CD4-positive, alpha-beta memory T cell (primary cell): ENCODE results near the gene RPS21. TPM values are rescaled to one million over a fixed set of nuclear protein-coding genes. Genes with fewer than 3 reads are reported as not detected.
"Not testable (repeated sequence)": the region's sequence is repeated elsewhere in the genome, so short reads cannot be mapped to it uniquely, and the experiment has no call there.

ENCODE experiments used
- CTCF ChIA-PET: fragments of 350-600 bp; sonication (Branson Sonifier 250); formaldehyde crosslinking; loops from one replicate; lab custom pipeline; 2021; ENCODE audit warnings: inconsistent platforms; ENCODE audit not compliant: partially characterized antibody; lab: Charles Lee
- POLR2A ChIA-PET: fragments of 350-600 bp; sonication (Branson Sonifier 250); formaldehyde crosslinking; loops from one replicate; lab custom pipeline; 2021; ENCODE audit not compliant: partially characterized antibody; lab: Charles Lee
- DNase-seq, 5 donors: peaks; one replicate each; pipeline versions ENCODE4 v3.0.0 to v3.0.0-alpha.2; 2020 to 2022; ENCODE audit warnings: mixed read lengths in 1 of 5
- H3K27ac ChIP-seq: one replicate; pipeline ENCODE4 v1.7.0; 2013; ENCODE audit warnings: low read depth, low read length
- H3K27me3 ChIP-seq: 2 replicates; pipeline ENCODE4 v1.7.0; 2013; ENCODE audit warnings: mild to moderate bottlenecking, low read length, moderate library complexity; ENCODE audit not compliant: insufficient read depth
- H3K36me3 ChIP-seq: 2 replicates; pipeline ENCODE4 v1.7.0; 2013; ENCODE audit warnings: mild to moderate bottlenecking, low read length, moderate library complexity; ENCODE audit not compliant: insufficient read depth
- H3K4me1 ChIP-seq: 2 replicates; pipeline ENCODE4 v1.7.0; 2013; ENCODE audit warnings: mild to moderate bottlenecking, low read length, moderate library complexity; ENCODE audit not compliant: insufficient read depth
- H3K4me3 ChIP-seq, 2 donors: one replicate each; pipeline ENCODE4 v1.7.0; 2013; ENCODE audit warnings: low read length in 2 of 2, mild to moderate bottlenecking in 1 of 2
- H3K9me3 ChIP-seq, 2 donors: one replicate each; pipeline ENCODE4 v1.7.0; 2013; ENCODE audit warnings: low read length in 2 of 2, control low read depth in 1 of 2; ENCODE audit not compliant: control insufficient read depth in 1 of 2
- H3K27ac Mint-ChIP-seq, 7 donors: one replicate each; pipeline ENCODE4 v1.8.0; 2020 to 2021; ENCODE audit warnings: mixed read lengths in 7 of 7, mild to moderate bottlenecking in 6 of 7, inconsistent platforms in 3 of 7, moderate library complexity in 3 of 7
- H3K27me3 Mint-ChIP-seq, 2 donors: one replicate each; pipeline ENCODE4 v1.8.0; 2020 to 2021; ENCODE audit warnings: mixed read lengths in 2 of 2
- H3K36me3 Mint-ChIP-seq, 2 donors: one replicate each; pipeline ENCODE4 v1.8.0; 2020 to 2021; ENCODE audit warnings: mixed read lengths in 2 of 2, inconsistent platforms in 1 of 2, mild to moderate bottlenecking in 1 of 2
- H3K4me1 Mint-ChIP-seq, 4 donors: one replicate each; pipeline ENCODE4 v1.8.0; 2020 to 2021; ENCODE audit warnings: mixed read lengths in 4 of 4, mild to moderate bottlenecking in 1 of 4
- H3K4me3 Mint-ChIP-seq, 8 donors: one replicate each; pipeline ENCODE4 v1.8.0; 2020 to 2021; ENCODE audit warnings: mixed read lengths in 8 of 8, mild to moderate bottlenecking in 7 of 8, moderate library complexity in 6 of 8, inconsistent platforms in 3 of 8
- H3K9me3 Mint-ChIP-seq, 8 donors: one replicate each; pipeline ENCODE4 v1.8.0; 2020 to 2021; ENCODE audit warnings: mixed read lengths in 8 of 8, mild to moderate bottlenecking in 5 of 8, inconsistent platforms in 3 of 8, moderate library complexity in 1 of 8
- intact Hi-C: fragments of 100-400 bp; cut with micrococcal nuclease; formaldehyde crosslinking; loops from one replicate; pipeline ENCODE4 v1.15.1; 2023
- polyA plus RNA-seq, 2 donors: library from polyadenylated mRNA; unstranded; fragments of 300-500 nt; fragmentation: Illumina TruSeq; gene quantifications; one replicate each; pipeline ENCODE4 v1.2.3, GENCODE V29; 2021
- total RNA-seq, 2 experiments: library from RNA; stranded (reverse); gene quantifications; one replicate each; pipeline ENCODE4 v1.2.3, GENCODE V29; 2021

Gene RPS21
- total and polyA plus RNA-seq, 4 experiments from 2014 or later: 1,968 to 3,368 (median 2,948) TPM

GRCh38 chr20:62425281-62426058 lies 38.6 kb downstream of the RPS21 start:
- no peak overlapping the region for H3K27ac ChIP-seq
- no peak overlapping the region for H3K4me3 ChIP-seq
- DNase-seq: no peak
- Mint-ChIP-seq H3K4me3 (no peak overlapping the region), H3K9me3 (peaks cover 0 to 4% (median 0%) of the 10 kb centered on the region in 8 donors), H3K4me1 (peaks cover 0 to 2% (median 0%) of the 10 kb centered on the region in 4 donors), H3K27ac (peak overlapping the region in 1 of 7 donors; percentile 81), H3K36me3 (no peaks in the 10 kb centered on the region), H3K27me3 (peaks cover 3% of the 10 kb centered on the region in 2 donors)
- ChIA-PET CTCF (no interaction called here), POLR2A (no interaction called here)
- H3K9me3 ChIP-seq: no peaks in the 10 kb centered on the region
- H3K36me3 ChIP-seq: no peaks in the 10 kb centered on the region
- no peaks in the 10 kb centered on the region for H3K27me3 ChIP-seq
- no peaks in the 10 kb centered on the region for H3K4me1 ChIP-seq
- intact Hi-C loops: no loop called here

- intact Hi-C loops: not testable (repeated sequence)
Observed at GRCh38 chr20:62426059-62426348, 39.1 kb downstream of the RPS21 start.

DNA sequence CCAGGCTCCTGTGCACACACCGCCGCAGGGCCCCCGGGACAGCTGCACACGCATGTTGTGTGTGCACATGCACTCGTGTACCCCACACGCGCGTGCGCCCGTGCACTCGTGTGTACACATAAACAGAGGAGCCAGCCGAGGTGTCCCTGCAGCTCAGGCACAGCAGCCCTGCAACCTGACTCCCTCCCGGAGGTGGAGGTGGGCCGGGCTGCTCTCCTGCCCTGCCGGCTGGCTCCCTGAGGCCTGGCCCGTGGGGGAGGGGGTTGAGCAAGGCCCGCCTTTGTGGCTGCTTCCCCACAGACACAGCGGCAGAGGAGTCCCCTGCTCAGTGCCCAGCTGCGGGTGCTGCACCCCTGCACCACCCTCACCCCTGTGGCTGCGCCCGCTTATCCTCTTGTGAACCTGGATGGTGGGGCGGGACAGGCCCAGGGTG lies 39.8 kb downstream of the RPS21 start:
- ChIA-PET CTCF (no interaction called here), POLR2A (no interaction called here)
- Mint-ChIP-seq H3K27me3 (peaks cover 3 to 12% of the 10 kb centered on the region in 2 donors), H3K27ac (no peak overlapping the region), H3K4me3 (no peak overlapping the region), H3K9me3 (peaks cover 0 to 3% (median 0%) of the 10 kb centered on the region in 8 donors), H3K4me1 (peaks cover 0 to 2% (median 0%) of the 10 kb centered on the region in 4 donors), H3K36me3 (no peaks in the 10 kb centered on the region)
- no peaks in the 10 kb centered on the region for H3K4me1 ChIP-seq
- H3K36me3 ChIP-seq: no peaks in the 10 kb centered on the region
- intact Hi-C loops: no loop called here
- DNase-seq: no peak
- no peak overlapping the region for H3K27ac ChIP-seq
- H3K27me3 ChIP-seq: no peaks in the 10 kb centered on the region
- H3K9me3 ChIP-seq: no peaks in the 10 kb centered on the region
- no peak overlapping the region for H3K4me3 ChIP-seq

More at GRCh38 chr20:62426059-62426348, 39.1 kb downstream of the RPS21 start:
- H3K9me3 Mint-ChIP-seq, POLR2A ChIA-PET, H3K4me1 ChIP-seq, DNase-seq, CTCF ChIA-PET, H3K36me3 Mint-ChIP-seq, H3K27me3 ChIP-seq, H3K27me3 Mint-ChIP-seq, H3K27ac ChIP-seq, H3K36me3 ChIP-seq, H3K4me3 ChIP-seq, H3K4me3 Mint-ChIP-seq, H3K27ac Mint-ChIP-seq, H3K9me3 ChIP-seq, H3K4me1 Mint-ChIP-seq: not testable (repeated sequence)

- no peaks in the 10 kb centered on the region for H3K27me3 ChIP-seq
- H3K4me3 ChIP-seq: no peak within 1 kb of the TSS
- H3K4me1 ChIP-seq: no peaks in the 10 kb centered on the region
- H3K27ac ChIP-seq: no peak within 1 kb of the TSS
- Mint-ChIP-seq H3K27ac (no peak within 1 kb of the TSS), H3K4me3 (no peak within 1 kb of the TSS), H3K9me3 (peaks cover 0 to 3% (median 0%) of the 10 kb centered on the region in 8 donors), H3K27me3 (peaks cover 4 to 12% of the 10 kb centered on the region in 2 donors), H3K36me3 (no peaks in the 10 kb centered on the region), H3K4me1 (peaks cover 0 to 2% (median 0%) of the 10 kb centered on the region in 4 donors)
- no peak for DNase-seq
- CTCF ChIA-PET: no interaction called here
- H3K36me3 ChIP-seq: no peaks in the 10 kb centered on the region
- POLR2A ChIA-PET: no interaction called here
- intact Hi-C loops: no loop called here
- H3K9me3 ChIP-seq: no peaks in the 10 kb centered on the region
Observed at GRCh38 chr20:62427172-62428001, 40.5 kb downstream of the RPS21 start, which contains the start of gene RBBP8NL. TSS of gene RBBP8NL (minus strand) at chr20:62427539. CDS start at chr20:62419647, 7,892 bp downstream.

DNA sequence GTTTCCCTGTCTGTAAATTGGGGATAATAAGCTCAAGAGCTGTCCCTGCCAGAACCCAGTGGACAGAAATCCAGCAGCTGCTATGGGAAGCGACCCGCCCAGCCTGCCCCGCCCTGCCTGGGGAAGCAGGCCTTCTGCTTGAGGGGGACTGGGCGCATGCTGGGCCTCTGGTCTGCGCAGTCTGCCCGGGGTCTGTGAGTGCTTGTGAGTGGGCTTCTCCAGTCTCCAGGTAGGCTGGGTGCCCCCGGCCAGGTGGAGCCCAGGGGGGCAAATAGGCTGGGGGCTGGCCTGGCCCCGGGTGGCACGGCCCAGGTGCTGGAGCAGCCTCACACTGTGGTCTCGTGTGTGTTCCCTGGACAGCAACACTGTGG lies 41.1 kb downstream of the RPS21 start:
- no peaks in the 10 kb centered on the region for H3K9me3 ChIP-seq
- Mint-ChIP-seq H3K9me3 (peaks cover 0 to 3% (median 0%) of the 10 kb centered on the region in 8 donors), H3K27ac (no peak overlapping the region), H3K4me3 (no peak overlapping the region), H3K4me1 (peaks cover 0 to 2% (median 0%) of the 10 kb centered on the region in 4 donors), H3K27me3 (peaks cover 4 to 13% of the 10 kb centered on the region in 2 donors), H3K36me3 (no peaks in the 10 kb centered on the region)
- intact Hi-C loops: no loop called here
- POLR2A ChIA-PET: no interaction called here
- DNase-seq: no peak
- H3K27ac ChIP-seq: no peak overlapping the region
- CTCF ChIA-PET: no interaction called here
- H3K36me3 ChIP-seq: no peaks in the 10 kb centered on the region
- no peak overlapping the region for H3K4me3 ChIP-seq
- H3K4me1 ChIP-seq: no peaks in the 10 kb centered on the region
- no peaks in the 10 kb centered on the region for H3K27me3 ChIP-seq

- no peaks in the 10 kb centered on the region for H3K27me3 ChIP-seq
- H3K27ac ChIP-seq: no peak overlapping the region
- ChIA-PET CTCF (interaction anchor here (1.0 kb wide), 1 partner anchor 11 kb away, joined by 3 read pairs; no protein-coding TSS in a partner anchor), POLR2A (no interaction called here)
- Mint-ChIP-seq H3K27me3 (peaks cover 5 to 14% of the 10 kb centered on the region in 2 donors), H3K27ac (no peak overlapping the region), H3K4me3 (no peak overlapping the region), H3K4me1 (peaks cover 0 to 2% (median 0%) of the 10 kb centered on the region in 4 donors), H3K9me3 (peaks cover 0 to 3% (median 0%) of the 10 kb centered on the region in 8 donors), H3K36me3 (no peaks in the 10 kb centered on the region)
- intact Hi-C loops: no loop called here
- H3K36me3 ChIP-seq: no peaks in the 10 kb centered on the region
- H3K4me1 ChIP-seq: no peaks in the 10 kb centered on the region
- no peak for DNase-seq
- H3K9me3 ChIP-seq: no peaks in the 10 kb centered on the region
- no peak overlapping the region for H3K4me3 ChIP-seq
Observed at GRCh38 chr20:62428396-62429295, 41.7 kb downstream of the RPS21 start.
